Measurements from ENCODE around the gene INPP5B.

Gene INPP5B

GRCh38 chr1:37892151-37893047 is 54.5 kb downstream of the INPP5B start:
- Histone ChIP-seq H3K27me3 (ENCODE audit: low read depth, low read length) (no peaks in the 10 kb centered on the region), H4K20me1 (ENCODE audit: insufficient read depth, low read length) (no peaks in the 10 kb centered on the region), H3K36me3 (replicated peaks; ENCODE audit: low read depth, low read length) (no peaks in the 10 kb centered on the region), H3K4me2 (ENCODE audit: low read length) (no peak overlapping the region), H3K4me3 (ENCODE audit: low read length) (no peak overlapping the region), H3K4me1 (ENCODE audit: low read length) (no peaks in the 10 kb centered on the region), H3K9ac (ENCODE audit: low read length) (no peak overlapping the region), H3K27ac (ENCODE audit: low read length) (no peak overlapping the region), H3K79me2 (ENCODE audit: low read length) (no peaks in the 10 kb centered on the region), H3K9me3 (ENCODE audit: insufficient read depth, low read length) (no peaks in the 10 kb centered on the region), H2AFZ (ENCODE audit: low read depth, low read length) (no peak overlapping the region)
- TF ChIP-seq, protein P1, sequence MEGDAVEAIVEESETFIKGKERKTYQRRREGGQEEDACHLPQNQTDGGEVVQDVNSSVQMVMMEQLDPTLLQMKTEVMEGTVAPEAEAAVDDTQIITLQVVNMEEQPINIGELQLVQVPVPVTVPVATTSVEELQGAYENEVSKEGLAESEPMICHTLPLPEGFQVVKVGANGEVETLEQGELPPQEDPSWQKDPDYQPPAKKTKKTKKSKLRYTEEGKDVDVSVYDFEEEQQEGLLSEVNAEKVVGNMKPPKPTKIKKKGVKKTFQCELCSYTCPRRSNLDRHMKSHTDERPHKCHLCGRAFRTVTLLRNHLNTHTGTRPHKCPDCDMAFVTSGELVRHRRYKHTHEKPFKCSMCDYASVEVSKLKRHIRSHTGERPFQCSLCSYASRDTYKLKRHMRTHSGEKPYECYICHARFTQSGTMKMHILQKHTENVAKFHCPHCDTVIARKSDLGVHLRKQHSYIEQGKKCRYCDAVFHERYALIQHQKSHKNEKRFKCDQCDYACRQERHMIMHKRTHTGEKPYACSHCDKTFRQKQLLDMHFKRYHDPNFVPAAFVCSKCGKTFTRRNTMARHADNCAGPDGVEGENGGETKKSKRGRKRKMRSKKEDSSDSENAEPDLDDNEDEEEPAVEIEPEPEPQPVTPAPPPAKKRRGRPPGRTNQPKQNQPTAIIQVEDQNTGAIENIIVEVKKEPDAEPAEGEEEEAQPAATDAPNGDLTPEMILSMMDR (IDR thresholded peaks at IDR 0.05; ENCODE audit: low read depth, low read length) = no peak
- no peak for TF ChIP-seq EZH2phosphoT487 (IDR thresholded peaks at IDR 0.05; ENCODE audit: low read depth)

GRCh38 chr1:37890378-37891014 is 56.4 kb downstream of the INPP5B start:
- Histone ChIP-seq H3K4me2 (ENCODE audit: low read length) (no peak overlapping the region), H3K9me3 (ENCODE audit: insufficient read depth, low read length) (no peaks in the 10 kb centered on the region), H3K9ac (ENCODE audit: low read length) (no peak overlapping the region), H4K20me1 (ENCODE audit: insufficient read depth, low read length) (no peaks in the 10 kb centered on the region), H2AFZ (ENCODE audit: low read depth, low read length) (no peak overlapping the region), H3K36me3 (replicated peaks; ENCODE audit: low read depth, low read length) (peaks cover 6% of the 10 kb centered on the region), H3K4me3 (ENCODE audit: low read length) (no peak overlapping the region), H3K79me2 (ENCODE audit: low read length) (no peaks in the 10 kb centered on the region), H3K27ac (ENCODE audit: low read length) (no peak overlapping the region), H3K4me1 (ENCODE audit: low read length) (no peaks in the 10 kb centered on the region), H3K27me3 (ENCODE audit: low read depth, low read length) (no peaks in the 10 kb centered on the region)
- TF ChIP-seq, protein P1 (IDR thresholded peaks at IDR 0.05; ENCODE audit: low read depth, low read length) = peak; percentile 60
- TF ChIP-seq EZH2phosphoT487 (IDR thresholded peaks at IDR 0.05; ENCODE audit: low read depth) = no peak

DNA sequence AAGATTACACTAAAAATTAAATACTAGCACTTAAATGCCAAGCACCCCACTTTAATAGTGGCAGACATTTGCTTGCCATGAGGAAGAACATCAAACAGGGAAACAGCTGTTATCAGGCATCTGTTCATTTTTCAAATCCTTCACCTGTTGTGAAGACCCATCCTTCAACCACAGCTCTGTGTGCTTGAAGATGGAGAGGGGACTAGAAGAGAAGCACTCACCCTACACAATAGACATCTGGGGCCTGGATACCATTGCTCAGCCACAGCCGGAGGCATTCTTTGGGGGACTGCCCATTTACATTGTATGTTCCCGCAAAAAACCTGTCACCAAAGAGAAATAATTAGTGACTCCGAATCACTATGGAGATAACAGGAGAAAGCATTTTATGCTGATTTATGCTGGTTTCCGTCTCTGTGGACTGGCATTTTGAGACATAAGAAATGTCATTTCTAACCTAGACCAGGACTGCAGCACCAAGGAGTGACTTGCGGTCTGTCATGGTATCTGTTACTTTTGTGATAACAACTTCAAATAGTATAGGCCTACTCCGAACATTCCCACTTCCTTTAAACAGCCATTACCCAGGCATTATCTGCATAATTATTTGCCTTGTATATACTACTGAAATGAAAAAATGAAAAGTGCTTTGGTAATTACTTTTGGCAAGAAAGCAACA is 58.7 kb downstream of the INPP5B start:
- H3K27ac ChIP-seq (ENCODE audit: low read length) = no peak overlapping the region
- H3K27me3 ChIP-seq (ENCODE audit: low read depth, low read length) = no peaks in the 10 kb centered on the region
- no peak overlapping the region for H2AFZ ChIP-seq (ENCODE audit: low read depth, low read length)
- H3K4me2 ChIP-seq (ENCODE audit: low read length) = no peak overlapping the region
- H3K4me1 ChIP-seq (ENCODE audit: low read length) = no peaks in the 10 kb centered on the region
- H3K79me2 ChIP-seq (ENCODE audit: low read length) = no peaks in the 10 kb centered on the region
- no peak overlapping the region for H3K4me3 ChIP-seq (ENCODE audit: low read length)
- H3K36me3 ChIP-seq (replicated peaks; ENCODE audit: low read depth, low read length) = peaks cover 11% of the 10 kb centered on the region
- H4K20me1 ChIP-seq (ENCODE audit: insufficient read depth, low read length) = no peaks in the 10 kb centered on the region
- no peaks in the 10 kb centered on the region for H3K9me3 ChIP-seq (ENCODE audit: insufficient read depth, low read length)
- no peak overlapping the region for H3K9ac ChIP-seq (ENCODE audit: low read length)
- TF ChIP-seq EZH2phosphoT487 (IDR thresholded peaks at IDR 0.05; ENCODE audit: low read depth) = no peak
- TF ChIP-seq, protein P1 (IDR thresholded peaks at IDR 0.05; ENCODE audit: low read depth, low read length) = no peak

- H2AFZ ChIP-seq (ENCODE audit: low read depth, low read length) = no peak overlapping the region
- no peaks in the 10 kb centered on the region for H4K20me1 ChIP-seq (ENCODE audit: insufficient read depth, low read length)
- H3K36me3 ChIP-seq (replicated peaks; ENCODE audit: low read depth, low read length) = peaks cover 11% of the 10 kb centered on the region
- no peaks in the 10 kb centered on the region for H3K9me3 ChIP-seq (ENCODE audit: insufficient read depth, low read length)
- TF ChIP-seq, protein P1 (IDR thresholded peaks at IDR 0.05; ENCODE audit: low read depth, low read length) = no peak
- TF ChIP-seq EZH2phosphoT487 (IDR thresholded peaks at IDR 0.05; ENCODE audit: low read depth) = no peak
- H3K9ac ChIP-seq (ENCODE audit: low read length) = no peak overlapping the region
- H3K4me2 ChIP-seq (ENCODE audit: low read length) = no peak overlapping the region
- H3K4me1 ChIP-seq (ENCODE audit: low read length) = no peaks in the 10 kb centered on the region
- no peak overlapping the region for H3K4me3 ChIP-seq (ENCODE audit: low read length)
- H3K79me2 ChIP-seq (ENCODE audit: low read length) = no peaks in the 10 kb centered on the region
- no peaks in the 10 kb centered on the region for H3K27me3 ChIP-seq (ENCODE audit: low read depth, low read length)
- H3K27ac ChIP-seq (ENCODE audit: low read length) = no peak overlapping the region
Measured at GRCh38 chr1:37884145-37884544, 62.7 kb downstream of the INPP5B start.
